Fibroblast of lung (primary cell): ENCODE results near the gene TMEM132E.

Experiments used
- EZH2 ChIP-seq: IDR thresholded peaks from 2 replicates; pipeline ENCODE4 v1.5.1; 2012; ENCODE audit warnings: low read length, control low read depth, mild to moderate bottlenecking; ENCODE audit errors: missing control alignments
- TF ChIP-seq, protein P1 (sequence below), 2 donors: IDR thresholded peaks in 1 of 2; conservative IDR thresholded peaks in 1 of 2; 1 replicate in 1 of 2; 2 replicates in 1 of 2; pipeline ENCODE4 v1.5.1; 2011 to 2012; ENCODE audit warnings: low read length in 2 of 2, control low read depth in 1 of 2, inconsistent platforms in 1 of 2, low read depth in 1 of 2, mild to moderate bottlenecking in 1 of 2

DNA sequence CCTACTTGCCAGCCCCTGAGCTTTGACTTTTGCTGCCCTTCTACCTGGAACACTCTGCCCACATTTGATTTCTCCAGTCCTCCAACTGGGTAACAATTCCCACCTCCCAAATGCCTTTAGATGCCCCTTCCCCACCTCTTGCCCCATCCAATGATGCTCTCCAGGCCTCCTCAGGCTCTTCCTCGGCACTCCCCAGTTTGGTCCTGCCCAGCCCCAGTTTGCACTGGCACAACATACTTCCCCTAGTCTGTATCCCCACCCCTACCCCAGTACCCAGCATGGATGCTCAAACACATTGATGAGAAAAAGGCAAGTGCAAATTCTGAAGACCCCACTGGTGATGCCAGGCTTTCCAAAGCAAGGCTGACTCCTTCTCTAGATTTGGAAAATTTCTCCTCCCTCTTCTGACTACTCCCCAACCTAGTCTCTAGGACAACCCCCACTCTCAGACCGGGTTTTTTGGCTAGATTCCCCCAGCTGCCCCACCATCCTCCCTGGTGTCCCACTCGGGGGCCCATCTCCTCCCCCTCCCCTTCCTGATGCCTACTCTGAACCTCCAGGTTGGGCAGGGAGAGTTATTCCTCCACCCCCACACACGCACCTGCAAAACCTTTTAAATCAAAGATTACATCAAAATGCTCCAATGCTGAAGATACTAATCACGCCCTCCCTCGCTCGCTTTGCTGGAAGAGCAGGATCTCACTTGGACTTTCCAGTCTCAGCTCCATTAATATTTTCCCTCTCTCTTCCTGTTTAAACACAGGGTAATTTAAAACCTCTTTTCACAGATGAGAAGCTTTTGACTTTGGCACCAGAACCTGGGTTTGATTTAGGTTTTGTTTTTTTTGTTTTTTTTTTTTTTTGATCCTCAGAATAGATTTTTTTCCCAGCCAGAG, 94.9 kb downstream of the TMEM132E start:
- TF ChIP-seq, protein P1, sequence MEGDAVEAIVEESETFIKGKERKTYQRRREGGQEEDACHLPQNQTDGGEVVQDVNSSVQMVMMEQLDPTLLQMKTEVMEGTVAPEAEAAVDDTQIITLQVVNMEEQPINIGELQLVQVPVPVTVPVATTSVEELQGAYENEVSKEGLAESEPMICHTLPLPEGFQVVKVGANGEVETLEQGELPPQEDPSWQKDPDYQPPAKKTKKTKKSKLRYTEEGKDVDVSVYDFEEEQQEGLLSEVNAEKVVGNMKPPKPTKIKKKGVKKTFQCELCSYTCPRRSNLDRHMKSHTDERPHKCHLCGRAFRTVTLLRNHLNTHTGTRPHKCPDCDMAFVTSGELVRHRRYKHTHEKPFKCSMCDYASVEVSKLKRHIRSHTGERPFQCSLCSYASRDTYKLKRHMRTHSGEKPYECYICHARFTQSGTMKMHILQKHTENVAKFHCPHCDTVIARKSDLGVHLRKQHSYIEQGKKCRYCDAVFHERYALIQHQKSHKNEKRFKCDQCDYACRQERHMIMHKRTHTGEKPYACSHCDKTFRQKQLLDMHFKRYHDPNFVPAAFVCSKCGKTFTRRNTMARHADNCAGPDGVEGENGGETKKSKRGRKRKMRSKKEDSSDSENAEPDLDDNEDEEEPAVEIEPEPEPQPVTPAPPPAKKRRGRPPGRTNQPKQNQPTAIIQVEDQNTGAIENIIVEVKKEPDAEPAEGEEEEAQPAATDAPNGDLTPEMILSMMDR (conservative IDR thresholded peaks at IDR 0.05 in 1 of 2, IDR thresholded peaks at IDR 0.05 in 1 of 2; ENCODE audit: low read depth in 1 of 2, low read length in 2 of 2): no peak
- TF ChIP-seq EZH2: no peak
